GM12873 (cell line): ENCODE data around the gene C7orf57.

Source experiments
- TF ChIP-seq, protein P1 (sequence below): IDR thresholded peaks from 2 replicates; pipeline ENCODE4 v1.5.1; 2012; ENCODE audit warnings: low read depth, mild to moderate bottlenecking, moderate library complexity, low read length, control low read depth; ENCODE audit not compliant: insufficient read depth; ENCODE audit errors: missing control alignments

Gene C7orf57

DNA sequence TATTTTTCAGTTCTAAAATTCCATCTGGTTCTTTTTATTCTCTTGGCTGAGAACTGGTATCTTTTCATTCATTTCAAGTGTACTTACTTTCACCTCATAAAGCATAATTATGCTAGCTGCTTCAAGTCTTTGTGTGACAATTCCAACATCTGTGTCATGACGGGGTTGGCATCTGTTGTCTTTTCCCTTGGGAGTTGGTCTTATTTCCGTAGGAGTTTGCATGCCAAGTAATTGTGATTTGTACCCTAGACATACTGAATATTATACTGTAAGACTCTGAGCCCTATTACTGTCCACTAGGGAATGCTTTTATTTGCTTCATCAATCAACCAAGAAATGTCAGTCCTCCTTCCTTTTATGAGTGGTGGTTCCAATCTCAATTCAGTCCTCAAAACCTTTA lies 31.3 kb upstream of the C7orf57 start:
- TF ChIP-seq, protein P1, sequence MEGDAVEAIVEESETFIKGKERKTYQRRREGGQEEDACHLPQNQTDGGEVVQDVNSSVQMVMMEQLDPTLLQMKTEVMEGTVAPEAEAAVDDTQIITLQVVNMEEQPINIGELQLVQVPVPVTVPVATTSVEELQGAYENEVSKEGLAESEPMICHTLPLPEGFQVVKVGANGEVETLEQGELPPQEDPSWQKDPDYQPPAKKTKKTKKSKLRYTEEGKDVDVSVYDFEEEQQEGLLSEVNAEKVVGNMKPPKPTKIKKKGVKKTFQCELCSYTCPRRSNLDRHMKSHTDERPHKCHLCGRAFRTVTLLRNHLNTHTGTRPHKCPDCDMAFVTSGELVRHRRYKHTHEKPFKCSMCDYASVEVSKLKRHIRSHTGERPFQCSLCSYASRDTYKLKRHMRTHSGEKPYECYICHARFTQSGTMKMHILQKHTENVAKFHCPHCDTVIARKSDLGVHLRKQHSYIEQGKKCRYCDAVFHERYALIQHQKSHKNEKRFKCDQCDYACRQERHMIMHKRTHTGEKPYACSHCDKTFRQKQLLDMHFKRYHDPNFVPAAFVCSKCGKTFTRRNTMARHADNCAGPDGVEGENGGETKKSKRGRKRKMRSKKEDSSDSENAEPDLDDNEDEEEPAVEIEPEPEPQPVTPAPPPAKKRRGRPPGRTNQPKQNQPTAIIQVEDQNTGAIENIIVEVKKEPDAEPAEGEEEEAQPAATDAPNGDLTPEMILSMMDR = no peak

GRCh38 chr7:48004638-48005037 lies 30.7 kb upstream of the C7orf57 start:
- TF ChIP-seq, protein P1 = no peak

GRCh38 chr7:48006866-48007265 lies 28.5 kb upstream of the C7orf57 start:
- TF ChIP-seq, protein P1 = no peak

DNA sequence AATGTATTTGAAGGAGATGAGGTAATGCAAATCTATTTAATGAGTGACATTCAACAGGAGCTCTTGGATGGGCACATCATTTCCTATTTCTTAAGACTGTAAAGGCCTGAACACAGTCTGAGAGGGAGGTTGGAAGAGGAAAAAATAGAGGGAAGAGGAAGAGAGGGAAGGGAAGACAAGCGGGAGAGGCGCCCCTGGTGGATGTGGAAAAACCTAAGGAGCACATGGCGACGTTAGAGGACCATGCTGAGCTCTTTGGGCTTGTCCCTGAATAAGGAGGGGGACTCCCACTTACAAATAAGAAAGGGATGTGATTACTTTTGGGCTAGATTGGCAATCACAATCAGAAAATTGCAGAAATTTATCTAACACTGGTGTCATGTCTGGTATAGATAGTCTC lies 26.1 kb upstream of the C7orf57 start:
- TF ChIP-seq, protein P1 = no peak

DNA sequence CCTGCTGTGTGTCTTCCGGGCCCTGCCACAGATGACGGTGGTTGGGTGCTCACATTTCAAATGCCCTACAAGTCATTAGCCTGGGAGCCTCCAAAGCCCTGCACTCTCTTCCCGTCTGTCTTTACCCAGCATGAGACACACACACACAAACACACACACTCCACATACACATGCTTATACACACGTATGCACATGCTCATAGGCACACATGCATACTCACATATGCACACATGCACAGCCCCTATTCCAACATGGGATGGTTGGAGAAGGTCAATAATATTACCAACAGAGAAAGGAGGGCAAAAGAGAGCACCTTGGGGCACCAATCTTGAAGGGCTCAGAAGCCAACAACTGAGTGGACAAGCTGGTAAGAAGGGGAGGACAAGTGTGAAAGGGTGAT lies 25.4 kb upstream of the C7orf57 start:
- TF ChIP-seq, protein P1 = no peak

GRCh38 chr7:48011323-48011722 lies 24.0 kb upstream of the C7orf57 start:
- TF ChIP-seq, protein P1 = no peak

- TF ChIP-seq, protein P1 = no peak
Observed at GRCh38 chr7:48011951-48012350, 23.4 kb upstream of the C7orf57 start.
